ENCODE measurements around the gene CLHC1.

GRCh38 chr2:55158111-55158814 is 73.8 kb downstream of the CLHC1 start:
- TF ChIP-seq GATA2 (IDR thresholded peaks at IDR 0.05; ENCODE audit: insufficient read depth, insufficient read length, low read depth, low read length), result no peak
- TF ChIP-seq CTCF (IDR thresholded peaks at IDR 0.05; ENCODE audit: extremely low read depth in 1 of 2, insufficient read depth in 1 of 2, low read depth in 1 of 2, low read length in 2 of 2), result no peak
- no peak for TF ChIP-seq POLR2A (IDR thresholded peaks at IDR 0.05; ENCODE audit: low read depth, low read length)
- TF ChIP-seq POLR2AphosphoS5 (IDR thresholded peaks at IDR 0.05; ENCODE audit: insufficient read depth, low read depth, low read length), result no peak
- TF ChIP-seq EZH2 (IDR thresholded peaks at IDR 0.05; ENCODE audit: borderline replicate concordance, low read depth, low read length, severe bottlenecking), result no peak
- TF ChIP-seq JUN (IDR thresholded peaks at IDR 0.05; ENCODE audit: borderline replicate concordance, insufficient read depth, insufficient read length, low read depth), result no peak

Data from endothelial cell of umbilical vein (primary cell).